Activated gamma-delta T cell treated with Interleukin-2 at 50 U/mL for 16 hours (primary cell): ENCODE results near the gene DOCK10.

ENCODE experiments used
- DNase-seq: peaks from one replicate; pipeline ENCODE4 v3.0.0-alpha.2; 2020

The DOCK10 gene

DNA sequence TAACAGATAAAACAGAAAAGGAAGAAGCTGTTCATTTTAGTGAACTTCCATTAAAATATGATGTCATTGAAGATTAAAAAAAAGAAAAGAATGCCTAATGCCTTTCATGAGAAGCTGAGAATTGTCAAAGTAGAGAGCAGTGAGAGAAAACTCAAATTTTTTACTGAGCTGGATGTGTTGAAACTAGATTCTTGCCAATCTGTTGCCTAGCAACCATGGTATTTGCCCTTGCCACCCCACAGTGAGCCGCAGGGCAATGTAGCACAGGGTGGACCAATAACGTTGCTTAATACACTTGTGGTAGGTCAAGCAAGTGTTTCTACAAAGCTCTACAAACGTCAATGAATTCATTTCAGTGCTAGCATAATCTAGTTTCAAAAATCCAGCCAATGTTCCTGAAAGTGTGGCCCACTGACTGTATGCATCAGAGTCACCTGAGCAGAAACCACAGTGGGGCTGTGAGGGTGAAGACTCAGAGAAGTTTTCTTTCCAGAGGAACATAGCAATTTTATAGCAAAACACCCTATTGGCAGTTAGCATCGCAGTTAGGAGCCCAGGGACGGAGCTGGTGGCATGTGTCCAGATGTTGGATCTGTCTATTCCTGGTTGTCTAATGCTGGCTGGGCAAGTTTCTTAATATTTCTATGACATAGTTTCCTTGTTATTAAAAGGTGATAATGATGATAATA is 132.2 kb downstream of the DOCK10 start:
- DNase-seq: no peak

DNA sequence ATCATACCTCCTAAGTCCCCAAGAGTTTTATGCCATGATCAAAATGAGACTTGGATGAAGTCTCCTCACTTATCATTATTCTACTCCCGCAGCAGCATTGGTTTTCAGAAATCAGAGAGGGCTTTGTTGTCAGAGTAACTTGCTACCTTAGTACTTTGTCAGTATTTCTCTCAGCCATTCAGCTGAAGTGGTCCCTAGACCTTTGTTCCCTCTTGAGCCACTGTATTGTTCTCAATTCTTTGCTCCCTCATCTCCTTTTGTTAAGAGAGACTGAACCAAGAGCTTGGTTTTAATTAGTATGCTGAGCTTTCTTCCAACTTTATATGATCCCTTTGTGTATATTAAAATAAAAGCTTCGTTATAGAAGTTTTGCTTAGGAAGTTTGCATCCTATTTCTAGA is 133.4 kb downstream of the DOCK10 start:
- no peak for DNase-seq

DNA sequence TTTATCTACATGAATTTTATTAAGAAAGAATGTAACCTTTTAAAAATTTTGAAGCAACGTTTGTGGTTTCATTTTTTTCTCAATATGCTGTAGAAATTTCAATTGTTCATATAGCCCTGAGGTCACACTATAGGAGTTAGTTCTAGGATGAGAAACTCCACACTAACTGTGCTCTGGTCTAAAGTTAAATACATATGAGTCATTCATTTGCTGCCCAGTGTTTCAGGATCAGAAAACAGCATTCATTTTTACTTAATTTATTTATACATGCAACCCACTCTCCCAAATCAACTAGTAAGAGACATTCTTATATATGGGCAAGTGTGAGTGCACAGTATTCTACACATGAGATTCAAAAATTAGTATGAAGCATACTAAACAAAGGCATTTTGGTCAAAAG is 137.9 kb downstream of the DOCK10 start:
- DNase-seq: no peak

DNA sequence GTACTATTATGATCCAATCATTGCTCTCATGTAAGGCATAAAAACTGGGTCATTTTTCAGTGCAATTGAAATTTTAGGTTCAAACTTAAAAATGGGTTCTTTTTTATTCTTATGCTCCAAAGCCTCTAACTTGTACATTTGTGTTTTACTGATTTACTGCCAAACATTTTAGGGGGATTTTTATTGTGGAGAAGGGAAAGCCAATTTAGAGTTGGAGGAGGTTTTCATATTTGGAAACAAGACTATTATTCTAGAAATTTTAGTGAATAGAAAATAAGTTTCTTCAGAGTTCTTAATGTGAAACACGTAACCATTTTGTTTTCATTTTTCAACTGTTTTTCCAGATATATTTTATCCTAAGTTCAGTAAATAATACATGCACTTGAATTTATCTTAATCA is 138.6 kb downstream of the DOCK10 start:
- no peak for DNase-seq

DNA sequence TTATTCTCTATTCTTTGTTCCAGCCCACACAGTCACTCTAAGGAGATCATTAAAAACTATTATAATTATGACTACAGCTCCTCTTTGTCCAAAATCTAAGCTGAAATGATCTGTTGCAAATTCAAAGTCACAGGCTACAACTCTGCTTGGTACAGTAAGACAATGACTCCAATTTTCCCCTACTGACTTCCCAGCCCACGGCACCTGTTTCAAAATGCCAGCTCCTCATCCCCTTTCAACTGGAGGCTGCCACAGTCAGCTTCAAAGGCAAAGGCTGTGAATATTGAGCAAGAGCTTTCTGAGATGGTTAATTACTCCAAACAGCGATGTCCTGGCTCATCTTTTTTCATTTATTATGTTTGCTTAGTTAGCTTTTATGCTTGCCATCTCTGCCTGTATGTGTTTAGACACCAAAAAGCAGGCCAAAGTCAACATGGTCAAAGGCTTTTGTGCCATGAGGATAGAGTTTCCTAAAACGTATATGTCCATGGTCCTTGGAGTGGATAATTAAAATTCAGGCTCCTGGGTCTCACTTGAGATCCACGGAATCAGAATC is 141.1 kb downstream of the DOCK10 start:
- DNase-seq: no peak

DNA sequence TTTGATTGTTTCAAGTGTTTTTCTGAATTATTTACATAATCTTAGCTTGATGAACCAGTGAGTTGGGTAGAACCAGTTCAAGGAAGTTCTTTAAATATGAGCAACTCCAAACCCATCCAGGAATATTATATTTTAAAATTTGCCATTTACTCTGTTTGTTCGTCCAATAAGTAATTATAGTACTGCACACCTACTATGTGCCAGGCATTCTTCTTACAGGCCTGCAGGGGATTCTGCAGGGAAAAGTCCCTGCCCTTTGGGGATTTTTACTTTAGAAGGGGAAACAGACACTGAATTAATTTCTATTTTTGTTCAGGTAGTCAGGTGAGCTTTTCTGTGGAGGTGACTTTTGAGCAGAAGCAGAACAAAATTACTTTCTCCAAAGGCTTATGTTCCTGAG is 146.9 kb downstream of the DOCK10 start:
- DNase-seq: no peak

DNA sequence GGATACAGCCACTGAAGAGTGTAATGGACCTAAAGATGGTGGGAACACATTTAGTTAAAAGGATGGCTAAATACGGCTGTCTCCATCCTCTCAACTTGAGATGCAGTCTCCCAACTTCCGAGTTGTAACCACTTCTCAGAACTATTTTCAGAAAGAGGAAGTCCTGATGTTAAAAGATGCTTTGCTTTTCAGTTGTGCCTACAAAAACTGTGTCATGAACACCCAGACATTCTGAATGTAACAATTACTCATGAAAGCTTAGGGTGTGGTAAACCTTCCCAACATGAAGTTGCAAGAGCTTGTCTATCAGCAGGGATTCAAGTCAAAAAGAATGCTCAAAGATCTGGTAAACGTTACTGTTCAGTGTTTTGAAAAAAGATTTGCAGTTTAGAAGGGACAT is 147.9 kb downstream of the DOCK10 start:
- DNase-seq: no peak

DNA sequence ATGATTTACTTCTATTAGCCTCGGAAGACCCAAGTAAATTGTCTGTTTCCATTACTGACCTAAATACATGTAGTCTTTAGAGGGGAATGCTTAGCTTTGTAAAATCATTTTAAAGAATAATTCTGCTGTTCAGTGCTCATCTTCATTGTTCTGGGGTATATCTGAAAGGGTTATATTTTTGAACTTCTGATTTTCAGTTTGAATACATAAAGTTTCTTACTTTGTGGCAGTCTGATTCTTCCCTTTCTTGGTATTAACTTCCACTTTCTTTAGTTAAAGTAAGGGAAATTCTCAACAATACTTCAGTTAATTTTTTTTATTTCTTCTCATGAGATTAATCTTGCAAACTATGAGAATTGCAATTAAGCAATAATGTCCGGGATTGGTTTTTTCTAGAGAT is 148.4 kb downstream of the DOCK10 start:
- DNase-seq: no peak

DNA sequence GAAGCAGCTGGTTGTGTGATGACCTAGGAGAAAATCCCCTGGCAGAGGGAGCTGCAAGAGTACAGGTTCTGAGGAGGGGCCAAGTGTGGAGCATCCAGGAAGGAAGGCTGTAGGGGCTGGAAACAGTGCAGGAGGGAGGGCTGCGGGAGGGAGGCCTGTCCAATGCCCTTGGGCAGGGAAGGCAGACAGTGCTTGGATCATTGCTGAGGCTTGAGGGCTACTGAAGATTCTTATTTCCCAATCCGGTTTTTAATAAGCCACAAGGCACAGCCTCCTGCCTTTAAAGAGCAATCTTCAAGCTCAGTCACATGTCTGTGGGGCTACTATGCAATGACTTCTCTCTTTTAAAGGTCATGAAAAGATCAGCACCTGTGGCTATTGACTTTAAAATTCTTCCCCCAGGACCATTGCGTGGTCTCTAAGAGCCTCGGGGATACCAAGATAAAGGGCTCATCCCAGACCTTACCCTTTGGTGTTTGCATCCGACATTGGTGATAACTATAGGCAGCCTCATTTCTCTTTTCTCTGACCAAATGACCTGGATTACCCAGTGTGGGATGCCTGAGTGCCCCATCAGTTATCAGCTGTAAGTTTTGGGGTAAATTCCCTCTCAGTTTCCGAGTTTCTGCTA is 149.6 kb downstream of the DOCK10 start:
- DNase-seq: no peak

DNA sequence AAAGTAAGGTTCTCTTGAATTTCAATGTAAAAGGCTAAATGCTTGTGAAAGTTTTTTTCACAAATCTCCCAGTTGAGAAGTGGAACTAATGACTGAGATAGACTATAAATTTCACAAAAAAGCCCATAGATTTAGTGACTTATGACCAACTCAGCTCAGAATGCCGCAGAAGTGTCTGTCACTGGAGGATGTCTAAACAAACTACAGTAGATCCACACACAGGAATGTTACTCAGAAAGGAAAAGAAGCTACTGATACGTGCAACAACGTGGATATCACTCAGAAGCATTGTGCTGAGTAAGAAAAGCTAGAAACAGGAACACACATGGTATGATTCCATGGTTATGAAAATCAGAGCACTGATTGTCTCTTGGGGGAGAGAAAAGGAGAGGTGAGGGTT is 151.9 kb downstream of the DOCK10 start:
- DNase-seq: no peak

DNA sequence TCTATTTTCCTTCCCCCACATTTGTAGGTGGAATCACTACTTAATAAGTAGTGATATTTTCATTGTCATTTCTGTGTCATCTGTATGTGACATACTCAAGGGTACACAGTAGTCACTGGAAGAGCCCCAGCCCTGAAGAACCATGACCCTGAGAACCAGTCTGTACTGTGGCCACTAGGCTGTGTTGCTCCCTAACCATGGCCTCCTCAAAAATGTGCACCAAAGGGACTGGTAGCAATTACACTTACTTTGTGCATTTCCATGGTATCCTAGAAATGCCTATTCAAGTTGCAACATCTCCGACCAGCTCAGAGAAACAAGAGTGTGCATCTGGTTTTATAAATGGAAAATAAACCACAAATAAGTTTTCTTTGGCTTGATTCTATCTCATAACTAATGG is 155.1 kb downstream of the DOCK10 start:
- DNase-seq: no peak

DNA sequence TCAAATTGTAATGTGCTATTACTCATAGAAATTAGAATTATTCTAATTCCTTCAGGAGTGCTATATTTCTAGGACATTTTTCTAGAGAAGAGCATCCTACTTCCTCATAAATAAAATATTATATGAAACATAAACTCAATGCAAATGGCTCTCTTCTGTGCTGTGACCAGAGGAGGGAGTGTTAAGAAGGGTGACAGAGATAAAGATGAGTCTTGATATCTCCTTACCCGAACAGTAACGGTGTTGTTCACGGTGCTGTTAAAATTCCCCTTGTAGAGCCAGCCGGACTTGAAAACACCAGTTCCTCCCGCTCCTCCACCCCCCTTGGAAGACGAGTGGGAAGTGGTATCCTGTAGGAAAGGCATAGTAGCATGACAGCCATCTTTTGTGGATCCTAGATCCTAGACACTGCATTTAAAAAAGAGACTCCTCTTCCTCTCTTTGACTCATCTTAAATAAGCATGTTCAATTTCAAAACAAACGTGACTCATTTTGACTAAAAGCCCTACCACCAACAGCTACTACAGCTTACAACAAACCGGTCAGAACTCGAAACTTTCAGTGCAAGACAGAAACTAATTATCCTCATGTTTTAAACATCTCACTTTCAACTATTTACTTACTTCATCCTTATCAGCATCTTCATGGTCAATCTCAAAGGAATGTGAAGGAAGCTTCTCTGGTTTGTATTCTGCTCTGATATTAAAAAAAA is 156.3 kb downstream of the DOCK10 start:
- no peak for DNase-seq

DNA sequence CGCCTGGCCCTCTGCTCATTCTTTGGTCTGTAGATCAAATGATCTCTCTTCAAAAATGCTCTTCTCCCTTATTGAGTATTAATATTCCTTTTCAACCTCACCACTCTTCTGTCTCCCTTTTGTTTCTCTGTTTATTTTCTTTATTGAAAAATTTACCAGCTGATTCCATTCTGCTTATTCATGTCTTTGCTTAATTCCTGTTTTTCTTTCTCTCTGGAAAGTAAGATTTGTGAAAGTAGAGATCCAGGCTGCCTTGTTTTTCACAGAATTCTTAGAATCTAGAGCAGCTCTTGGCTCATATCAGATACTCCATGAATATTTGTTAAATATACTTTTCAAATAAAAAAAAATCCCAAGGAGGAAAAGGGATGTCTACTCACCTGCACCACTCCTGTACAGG is 157.0 kb downstream of the DOCK10 start:
- DNase-seq: no peak

DNA sequence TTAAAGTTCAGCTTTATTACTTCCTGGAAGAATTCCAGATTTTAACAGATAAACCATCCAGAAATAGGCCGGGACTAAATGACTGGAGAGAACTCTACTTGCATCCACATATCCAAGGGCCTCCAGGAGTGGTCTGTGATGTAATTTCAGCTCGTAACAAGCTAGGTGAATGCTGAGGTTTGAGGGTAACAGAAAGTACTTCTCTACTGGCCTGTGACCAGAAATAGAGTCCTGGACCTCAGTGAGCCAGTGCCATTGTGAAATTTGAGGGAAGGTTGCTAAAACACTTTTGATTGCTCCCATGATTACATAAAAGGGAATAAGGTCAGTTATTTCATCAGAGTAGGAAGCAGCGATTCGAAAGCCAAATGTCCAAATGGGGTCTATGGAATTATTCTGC is 158.1 kb downstream of the DOCK10 start:
- DNase-seq: no peak

DNA sequence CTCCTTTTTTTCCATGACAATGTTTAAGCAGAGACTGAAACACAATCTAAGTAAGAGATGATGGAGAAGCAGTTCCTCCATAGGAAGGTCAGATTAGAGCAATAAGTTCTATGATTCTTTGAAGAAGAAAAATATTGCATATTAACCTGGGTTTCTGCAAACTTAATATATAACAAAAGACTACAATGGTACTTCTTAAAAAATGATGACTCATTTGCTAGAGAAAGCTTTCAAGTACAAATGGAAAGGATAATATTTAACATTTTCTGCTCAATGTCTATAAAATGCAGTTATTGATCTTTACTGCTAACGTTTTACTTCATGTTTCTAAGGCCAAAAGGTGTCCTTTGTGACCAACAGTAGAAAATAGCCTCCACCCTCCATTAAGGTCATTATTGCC is 158.6 kb downstream of the DOCK10 start:
- no peak for DNase-seq

DNA sequence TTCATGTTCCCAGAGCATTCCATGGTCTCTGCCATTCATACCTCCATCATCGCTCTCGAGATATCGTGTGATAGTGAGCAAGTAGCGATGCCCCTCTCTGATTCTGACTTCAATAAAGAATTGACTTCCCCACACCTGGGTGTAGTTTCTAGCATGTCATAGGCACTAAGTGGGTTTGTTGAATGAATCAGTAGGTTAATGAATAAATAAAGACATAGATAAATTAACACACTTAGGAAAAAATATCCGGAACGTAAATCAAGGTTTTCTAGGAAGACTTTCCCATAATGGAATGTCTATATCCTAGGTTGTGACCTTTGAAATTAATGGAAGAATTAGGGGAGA is 159.1 kb downstream of the DOCK10 start:
- DNase-seq: no peak

DNA sequence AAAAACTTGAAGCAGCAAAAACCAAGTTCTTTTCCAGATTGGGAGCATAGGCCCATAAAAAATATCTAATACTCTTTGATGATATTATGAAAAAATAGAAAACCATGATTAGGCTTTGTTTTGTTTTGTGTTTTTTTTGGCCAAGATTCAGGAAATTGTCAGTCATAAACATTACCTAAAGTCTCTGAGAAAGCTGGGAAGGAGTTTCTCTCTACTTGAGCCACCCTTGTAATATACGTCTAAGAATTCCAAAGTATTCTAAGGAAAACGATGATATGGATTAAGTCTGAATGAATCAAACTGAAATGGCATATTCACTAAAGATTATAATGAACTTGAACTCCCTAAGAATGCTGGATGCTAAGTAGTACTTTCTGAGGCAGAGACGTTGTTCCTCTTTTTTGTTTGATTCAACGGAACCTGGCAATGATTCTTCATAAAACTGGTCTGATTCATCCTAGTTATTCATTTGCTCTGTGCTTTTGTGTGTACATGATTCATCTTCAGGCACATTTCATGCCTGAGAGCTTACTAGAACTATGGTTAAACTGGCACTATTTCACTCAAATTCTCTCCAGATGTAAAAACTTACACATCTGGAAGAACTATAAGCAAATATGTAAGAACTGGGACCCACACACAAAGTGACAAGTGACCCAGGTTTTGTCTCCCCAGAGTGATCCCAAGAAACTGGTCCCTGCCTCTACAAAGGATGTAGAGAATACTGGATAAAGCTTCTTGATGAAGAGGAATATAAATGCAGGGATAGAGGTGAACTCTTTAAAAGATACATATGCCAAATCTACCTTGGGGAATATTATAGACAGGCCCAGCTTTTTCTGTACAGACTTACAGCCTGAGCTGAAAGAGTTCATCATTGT is 159.7 kb downstream of the DOCK10 start:
- DNase-seq: no peak

DNA sequence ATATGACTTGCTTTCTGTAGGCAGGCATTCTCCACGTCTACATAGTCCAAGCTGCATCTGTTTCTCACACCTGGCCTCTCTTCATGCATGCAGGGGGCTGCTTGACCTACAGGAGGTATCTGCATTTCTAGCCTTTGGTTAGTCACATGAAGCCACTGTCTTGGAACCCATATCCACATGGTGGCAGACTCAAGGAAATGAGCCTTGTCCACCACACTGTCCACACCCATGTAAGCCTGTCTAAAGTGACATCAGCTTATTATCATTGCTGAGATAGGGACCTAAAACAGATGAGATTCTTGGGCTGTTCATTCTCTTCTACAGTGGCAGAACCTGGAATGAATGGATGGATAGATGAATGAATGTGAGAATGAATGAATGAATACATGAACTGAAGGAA is 160.4 kb downstream of the DOCK10 start:
- DNase-seq: no peak

DNA sequence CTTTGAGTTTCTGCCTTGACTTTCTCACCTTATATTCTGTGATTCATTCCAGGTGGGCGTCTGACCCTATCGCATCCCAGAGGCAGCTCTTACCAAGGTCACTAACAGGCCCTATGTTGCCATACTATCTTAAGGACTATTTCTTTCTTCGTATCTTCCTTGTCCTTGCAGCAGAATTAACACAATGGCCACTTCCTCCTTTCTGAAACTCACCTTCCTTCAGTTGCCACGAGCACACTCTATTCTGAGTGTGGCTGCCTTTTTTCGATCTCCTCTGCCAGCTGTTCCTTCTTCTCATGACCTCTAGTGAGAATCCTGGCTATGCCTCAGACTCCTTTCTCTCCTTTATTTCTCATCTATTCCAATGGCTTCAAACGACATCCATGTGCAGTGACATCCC is 165.7 kb downstream of the DOCK10 start:
- DNase-seq: no peak

DNA sequence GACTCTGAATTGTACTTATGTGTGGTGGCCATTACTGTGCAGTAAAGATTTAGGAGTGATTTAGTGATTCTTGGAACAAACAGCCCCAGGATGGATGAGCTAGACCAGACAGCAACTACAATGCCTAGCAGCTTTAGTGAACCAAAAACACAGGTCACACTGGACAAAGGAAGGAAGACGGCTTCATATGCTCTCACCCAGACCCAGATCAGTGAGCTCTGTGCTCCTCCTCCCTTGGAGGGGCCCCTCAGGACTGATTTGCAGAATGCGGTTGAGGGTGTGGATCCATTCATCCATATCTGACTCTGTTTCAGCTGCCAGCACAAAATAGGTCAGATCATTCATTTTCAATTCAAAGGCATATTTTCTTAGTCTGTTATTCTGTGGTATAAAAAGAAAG is 166.4 kb downstream of the DOCK10 start:
- no peak for DNase-seq

DNA sequence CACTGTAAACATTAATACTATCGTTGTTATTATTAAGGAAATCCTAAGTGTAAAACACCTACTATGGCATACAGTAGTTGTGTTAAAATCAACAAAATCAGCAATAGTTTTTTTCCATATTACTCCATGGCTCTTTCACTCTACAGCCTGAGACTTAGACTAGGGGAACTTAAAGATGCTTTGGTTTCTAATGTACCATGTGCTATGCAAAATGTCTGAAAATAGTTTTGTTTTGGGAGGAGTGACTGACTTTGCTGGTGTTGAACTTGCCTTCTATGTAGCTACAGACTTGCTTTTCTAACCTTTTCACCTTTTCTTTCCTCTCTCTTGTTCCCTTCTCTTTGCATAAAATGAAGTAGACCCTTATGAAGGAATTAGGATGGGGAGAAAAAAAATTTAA is 167.1 kb downstream of the DOCK10 start:
- no peak for DNase-seq

DNA sequence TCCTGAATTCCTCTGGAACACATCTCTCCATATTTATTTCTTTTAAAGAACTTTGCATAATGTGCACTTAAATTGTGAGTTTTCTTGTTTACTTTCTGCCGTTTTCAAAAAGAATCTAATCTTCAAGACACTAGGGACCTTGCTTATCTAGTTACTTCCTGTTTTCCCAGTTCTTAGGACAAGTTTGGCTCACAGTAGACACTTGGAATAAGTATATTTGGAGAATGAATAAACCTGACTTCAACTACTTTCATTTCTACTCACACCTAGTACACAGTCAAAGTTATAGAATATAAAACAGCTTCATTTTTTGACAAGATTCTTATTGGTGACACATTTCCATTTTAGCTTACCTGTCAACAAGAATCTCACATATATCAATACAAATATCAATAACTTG is 170.5 kb downstream of the DOCK10 start:
- no peak for DNase-seq

DNA sequence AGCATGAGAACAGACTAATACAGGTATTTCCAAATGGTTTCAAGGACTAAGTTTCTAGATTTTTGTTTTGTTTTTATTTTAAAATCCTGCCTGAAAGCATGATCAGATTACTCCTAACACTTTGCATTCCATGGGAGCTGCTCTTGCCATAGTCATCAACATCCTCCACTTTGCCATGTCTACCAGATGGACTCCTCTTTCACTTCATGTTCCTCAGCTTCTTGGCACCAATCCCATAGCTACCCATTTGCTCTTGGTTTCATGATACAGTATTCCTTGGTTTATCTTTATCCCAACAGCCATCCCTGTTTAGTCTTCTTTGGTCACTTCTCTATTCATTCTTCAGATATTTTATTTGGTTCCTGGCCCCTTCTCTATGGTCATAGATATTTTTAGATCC is 171.9 kb downstream of the DOCK10 start:
- DNase-seq: no peak
